NCI-H82 treated with DMSO at 0.1 percent for 48 hours (cell line): ENCODE measurements around the gene TUBB2B.
"Not testable (repeated sequence)": the region's sequence is repeated elsewhere in the genome, so short reads cannot be mapped to it uniquely, and the experiment has no call there.

Source experiments
- DNase-seq: peaks from one replicate; lab custom pipeline; 2025; ENCODE audit not compliant: unreplicated experiment; lab: John Stamatoyannopoulos, UW

Gene TUBB2B

DNA sequence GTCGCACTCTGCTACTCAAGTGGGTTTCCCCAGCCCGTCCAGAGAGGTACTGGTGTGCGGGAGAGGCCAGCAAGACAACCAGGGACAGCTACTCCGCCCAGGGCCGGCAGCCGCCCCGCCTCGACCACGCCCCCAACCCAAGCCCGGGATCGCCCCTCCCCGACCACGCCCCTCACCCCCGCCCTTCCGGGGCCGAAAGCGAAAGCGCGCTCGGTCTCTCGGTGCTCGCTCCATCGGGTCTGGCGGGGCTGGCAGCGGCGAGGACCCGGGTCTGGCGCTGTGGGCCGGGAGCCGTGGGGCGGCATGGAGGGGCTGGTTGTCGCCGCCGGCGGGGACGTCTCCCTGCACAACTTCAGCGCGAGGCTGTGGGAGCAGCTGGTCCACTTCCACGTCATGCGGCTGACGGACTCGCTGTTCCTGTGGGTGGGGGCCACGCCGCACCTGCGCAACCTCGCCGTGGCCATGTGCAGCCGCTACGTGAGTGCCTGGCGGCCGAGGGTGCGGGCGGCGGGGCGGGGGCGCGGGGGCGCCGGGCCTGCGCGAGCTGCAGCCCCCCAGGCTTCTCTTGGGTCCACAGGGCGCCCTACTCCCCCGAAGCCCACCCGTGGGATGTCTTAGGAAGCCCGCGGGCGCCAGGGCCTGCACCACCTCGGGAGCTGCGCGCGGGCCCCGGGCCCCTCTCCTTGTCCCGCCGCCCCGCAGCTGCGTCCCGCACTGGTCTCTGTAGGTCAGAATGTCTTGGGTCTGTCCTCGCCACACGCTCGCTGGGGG, 31.5 kb upstream of the TUBB2B start, which contains the start of gene PSMG4:
Gene PSMG4 (plus strand): TSS at position 228 of the 771 bp plus-strand sequence. CDS start 76 bp downstream, at position 304.
- DNase-seq = peak; percentile 62

DNA sequence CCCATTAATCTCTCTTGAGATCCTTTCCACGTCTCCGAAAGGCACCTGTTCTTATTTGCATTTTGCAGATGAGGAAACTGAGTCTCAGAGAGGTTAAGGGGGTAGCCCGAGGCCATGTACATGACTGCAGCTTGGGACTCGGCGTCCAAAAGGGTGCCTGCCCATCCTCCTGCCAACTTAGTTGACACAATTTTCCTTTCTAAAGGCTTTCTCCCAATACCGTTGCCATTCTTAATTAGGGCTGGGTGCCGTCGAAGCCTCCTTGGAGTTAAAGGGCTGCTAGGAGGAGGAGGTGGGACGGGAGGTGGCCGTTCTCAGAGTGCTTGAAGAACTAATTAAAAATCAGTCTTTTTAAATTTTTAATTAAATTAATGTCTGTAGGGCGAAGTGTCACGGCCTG, 30.7 kb upstream of the TUBB2B start:
- no peak for DNase-seq

GRCh38 chr6:3253597-3253961, 26.1 kb upstream of the TUBB2B start:
- no peak for DNase-seq

- no peak for DNase-seq
Observed at GRCh38 chr6:3252861-3253596, 25.6 kb upstream of the TUBB2B start.

- no peak for DNase-seq
Observed at GRCh38 chr6:3252369-3252768, 24.9 kb upstream of the TUBB2B start.

- DNase-seq = peak; percentile 96
Observed at GRCh38 chr6:3251462-3252314, 24.2 kb upstream of the TUBB2B start.

- DNase-seq = no peak
Observed at GRCh38 chr6:3250231-3250675, 22.8 kb upstream of the TUBB2B start.

GRCh38 chr6:3249821-3250220, 22.4 kb upstream of the TUBB2B start:
- no peak for DNase-seq

DNA sequence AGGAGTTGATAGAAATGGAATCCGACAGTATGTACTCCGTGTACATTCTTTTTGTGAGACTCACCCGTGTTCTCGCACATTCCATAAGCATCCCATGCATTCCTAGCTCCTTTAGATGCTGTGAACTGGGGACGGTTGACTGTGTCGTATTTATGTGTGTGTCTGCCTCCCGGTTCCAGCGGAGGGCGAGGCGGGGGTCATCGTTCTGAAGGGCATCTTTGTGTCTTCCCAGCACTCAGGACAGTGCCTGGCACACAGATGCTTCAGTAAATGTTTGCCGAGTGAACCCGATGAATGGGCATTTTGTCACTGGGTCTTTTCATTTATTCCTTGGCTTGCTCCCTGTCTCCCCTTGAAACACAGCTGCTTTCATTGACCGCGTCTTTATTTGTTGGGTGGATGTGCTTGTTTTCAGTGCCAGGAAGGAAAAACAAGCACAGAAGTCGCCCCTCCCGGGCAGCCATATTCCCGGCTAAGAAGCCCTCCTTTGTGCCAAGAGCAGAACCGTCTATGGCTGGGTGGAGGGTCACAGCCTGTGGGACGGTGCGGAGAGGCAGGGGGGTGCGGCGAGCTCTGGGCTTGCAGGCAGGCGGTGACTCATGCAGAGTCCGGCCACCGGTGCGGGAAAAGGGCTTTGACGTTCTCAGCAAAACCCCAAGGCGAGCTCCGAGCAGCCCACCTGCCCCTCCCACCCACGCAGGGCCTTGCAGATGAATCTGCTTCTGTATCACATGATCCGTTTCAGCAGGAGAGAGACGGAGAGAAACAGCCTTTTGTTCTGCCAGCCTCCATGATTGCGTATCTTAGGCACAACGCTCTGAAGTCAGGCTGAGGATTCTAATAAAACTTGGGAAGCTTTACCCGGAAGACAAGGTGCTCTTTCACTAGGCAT, 20.0 kb upstream of the TUBB2B start:
- DNase-seq = no peak

- no peak for DNase-seq
Observed at GRCh38 chr6:3245216-3245615, 17.8 kb upstream of the TUBB2B start.

- not testable (repeated sequence) for DNase-seq
Observed at GRCh38 chr6:3244832-3245161, 17.3 kb upstream of the TUBB2B start.

- DNase-seq = no peak
Observed at GRCh38 chr6:3244003-3244831, 16.8 kb upstream of the TUBB2B start.

GRCh38 chr6:3242768-3243167, 15.3 kb upstream of the TUBB2B start:
- no peak for DNase-seq

DNA sequence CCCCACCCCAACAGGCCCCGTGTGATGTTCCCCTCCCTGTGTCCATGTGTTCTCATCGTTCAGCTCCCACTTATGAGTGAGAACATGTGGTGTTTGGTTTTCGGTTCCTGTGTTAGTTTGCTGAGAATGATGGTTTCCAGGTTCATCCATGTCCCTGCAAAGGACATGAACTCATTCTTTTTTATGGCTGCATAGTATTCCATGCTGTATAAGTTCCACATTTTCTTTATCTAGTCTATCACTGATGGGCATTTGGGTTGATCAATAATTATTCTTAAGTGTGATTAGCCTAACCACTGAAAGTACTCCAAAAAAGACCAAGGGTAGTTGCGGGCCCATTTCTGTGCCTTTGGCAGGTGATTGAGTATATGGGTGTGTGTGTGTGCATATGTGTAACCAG, 14.3 kb upstream of the TUBB2B start:
- DNase-seq = not testable (repeated sequence)

DNA sequence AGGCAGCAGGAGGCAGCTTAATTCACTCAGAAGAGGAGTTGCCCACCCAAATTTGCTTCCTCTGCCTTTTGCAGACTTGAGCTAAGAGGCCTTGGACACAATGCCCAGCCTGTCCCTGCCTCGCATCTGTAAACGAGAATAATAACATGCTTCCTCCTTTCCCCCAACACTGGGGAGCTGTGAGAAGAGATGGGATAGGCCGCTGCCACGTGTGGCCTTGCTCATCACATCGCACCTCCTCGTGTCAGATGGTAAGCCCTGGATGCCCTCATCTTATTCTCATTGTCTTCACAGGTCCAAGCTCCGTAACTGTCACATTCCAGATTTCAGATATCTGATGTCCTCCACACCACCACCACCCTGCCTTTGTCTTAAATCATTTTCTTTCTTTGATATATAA, 13.1 kb upstream of the TUBB2B start:
- DNase-seq = no peak

GRCh38 chr6:3239110-3239830, 11.8 kb upstream of the TUBB2B start:
- DNase-seq = no peak

- DNase-seq = no peak
Observed at GRCh38 chr6:3237761-3238662, 10.6 kb upstream of the TUBB2B start.

DNA sequence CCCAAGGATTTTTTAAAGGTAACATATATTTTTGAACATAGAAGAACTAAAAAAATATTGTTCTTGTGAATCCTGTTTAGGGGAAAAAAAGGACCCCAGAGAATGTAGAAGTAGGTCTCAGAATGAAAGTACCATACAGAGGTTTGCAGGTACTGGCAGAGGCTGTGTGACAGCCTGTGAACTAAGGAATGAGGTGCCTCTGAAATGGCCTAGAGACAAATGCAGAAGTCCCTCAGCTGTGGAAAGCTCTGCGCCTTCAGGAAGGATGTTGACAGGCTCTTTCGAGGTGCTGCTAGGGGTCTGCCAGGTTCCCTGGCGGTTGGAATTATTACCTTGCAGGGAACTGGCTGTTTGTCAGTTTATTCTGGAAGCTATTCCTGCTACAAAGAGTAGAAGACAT, 8.6 kb upstream of the TUBB2B start:
- no peak for DNase-seq
